ENCODE data around the gene FHOD1.

GRCh38 chr16:67194260-67194659 is 53.0 kb downstream of the FHOD1 start:
- TF ChIP-seq, protein P1, sequence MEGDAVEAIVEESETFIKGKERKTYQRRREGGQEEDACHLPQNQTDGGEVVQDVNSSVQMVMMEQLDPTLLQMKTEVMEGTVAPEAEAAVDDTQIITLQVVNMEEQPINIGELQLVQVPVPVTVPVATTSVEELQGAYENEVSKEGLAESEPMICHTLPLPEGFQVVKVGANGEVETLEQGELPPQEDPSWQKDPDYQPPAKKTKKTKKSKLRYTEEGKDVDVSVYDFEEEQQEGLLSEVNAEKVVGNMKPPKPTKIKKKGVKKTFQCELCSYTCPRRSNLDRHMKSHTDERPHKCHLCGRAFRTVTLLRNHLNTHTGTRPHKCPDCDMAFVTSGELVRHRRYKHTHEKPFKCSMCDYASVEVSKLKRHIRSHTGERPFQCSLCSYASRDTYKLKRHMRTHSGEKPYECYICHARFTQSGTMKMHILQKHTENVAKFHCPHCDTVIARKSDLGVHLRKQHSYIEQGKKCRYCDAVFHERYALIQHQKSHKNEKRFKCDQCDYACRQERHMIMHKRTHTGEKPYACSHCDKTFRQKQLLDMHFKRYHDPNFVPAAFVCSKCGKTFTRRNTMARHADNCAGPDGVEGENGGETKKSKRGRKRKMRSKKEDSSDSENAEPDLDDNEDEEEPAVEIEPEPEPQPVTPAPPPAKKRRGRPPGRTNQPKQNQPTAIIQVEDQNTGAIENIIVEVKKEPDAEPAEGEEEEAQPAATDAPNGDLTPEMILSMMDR (conservative IDR thresholded peaks at IDR 0.05): no peak
- no peak for TF ChIP-seq EZH2 (IDR thresholded peaks at IDR 0.05; ENCODE audit: low read depth)

Measured in PC-9 (cell line).